ENCODE results near the gene STT3B.

The STT3B gene

GRCh38 chr3:31576521-31576920 lies 43.8 kb downstream of the STT3B start:
- H4K91ac ChIP-seq (ENCODE audit: low read depth, low read length) = no peak overlapping the region
- H2BK5ac ChIP-seq (ENCODE audit: low read depth, low read length, poor library complexity) = no peak overlapping the region
- no CpG with 5 or more reads among the region's 1 CpG for WGBS (ENCODE audit: extremely low coverage, insufficient coverage, insufficient read length)
- no peak overlapping the region for H3K23ac ChIP-seq (ENCODE audit: low read length)
- H3K4ac ChIP-seq (ENCODE audit: low read depth, low read length) = no peak overlapping the region
- no peak overlapping the region for H4K12ac ChIP-seq (ENCODE audit: low read depth, low read length)
- H4K8ac ChIP-seq (ENCODE audit: low read depth, low read length) = no peak overlapping the region
- H2BK12ac ChIP-seq (ENCODE audit: low read length) = no peak overlapping the region
- H3K79me2 ChIP-seq (ENCODE audit: control insufficient read depth, insufficient read depth, low read length, poor library complexity) = peaks cover 3% of the 10 kb centered on the region
- H3K4me3 ChIP-seq (ENCODE audit: low read depth, low read length) = no peak overlapping the region
- no peak overlapping the region for H3K9ac ChIP-seq (ENCODE audit: low read length)
- H3K79me1 ChIP-seq (ENCODE audit: low read length) = no peaks in the 10 kb centered on the region
- H3K14ac ChIP-seq (ENCODE audit: low read length) = no peak overlapping the region
- no peak overlapping the region for H3K4me2 ChIP-seq (ENCODE audit: low read length)
- H2AFZ ChIP-seq (ENCODE audit: insufficient read depth, low read length, poor library complexity) = no peak overlapping the region
- DNase-seq = no peak
- peaks cover 0 to 2% of the 10 kb centered on the region in 2 experiments for H3K36me3 ChIP-seq (ENCODE audit: control insufficient read depth in 1 of 2, insufficient read depth in 2 of 2, low read length in 2 of 2)
- H3K27ac ChIP-seq (ENCODE audit: low read depth, low read length) = no peak overlapping the region
- H2AK5ac ChIP-seq (ENCODE audit: low read length) = no peak overlapping the region
- no peak overlapping the region for H3K18ac ChIP-seq (ENCODE audit: low read length)
- H2BK120ac ChIP-seq (ENCODE audit: insufficient read depth, low read length, poor library complexity) = no peak overlapping the region
- H3K27me3 ChIP-seq (ENCODE audit: insufficient read depth, low read length) = no peaks in the 10 kb centered on the region
- no peaks in the 10 kb centered on the region for H3K9me3 ChIP-seq (ENCODE audit: insufficient read depth, low read depth, low read length)
- peaks cover 0 to 4% of the 10 kb centered on the region in 2 experiments for H3K4me1 ChIP-seq (ENCODE audit: control insufficient read depth in 1 of 2, insufficient read depth in 2 of 2, low read length in 2 of 2)

- no peak overlapping the region for H3K27ac ChIP-seq (ENCODE audit: low read depth, low read length)
- H3K4me3 ChIP-seq (ENCODE audit: low read depth, low read length) = no peak overlapping the region
- H2AFZ ChIP-seq (ENCODE audit: insufficient read depth, low read length, poor library complexity) = no peak overlapping the region
- no peak overlapping the region for H3K18ac ChIP-seq (ENCODE audit: low read length)
- H4K12ac ChIP-seq (ENCODE audit: low read depth, low read length) = no peak overlapping the region
- H3K4me1 ChIP-seq (ENCODE audit: control insufficient read depth in 1 of 2, insufficient read depth in 2 of 2, low read length in 2 of 2) = peaks cover 0 to 4% of the 10 kb centered on the region in 2 experiments
- no peak overlapping the region for H2BK12ac ChIP-seq (ENCODE audit: low read length)
- H4K91ac ChIP-seq (ENCODE audit: low read depth, low read length) = no peak overlapping the region
- no peaks in the 10 kb centered on the region for H3K27me3 ChIP-seq (ENCODE audit: insufficient read depth, low read length)
- no peaks in the 10 kb centered on the region for H3K9me3 ChIP-seq (ENCODE audit: insufficient read depth, low read depth, low read length)
- H3K4me2 ChIP-seq (ENCODE audit: low read length) = no peak overlapping the region
- no peak overlapping the region for H2BK120ac ChIP-seq (ENCODE audit: insufficient read depth, low read length, poor library complexity)
- DNase-seq = no peak
- no peak overlapping the region for H3K9ac ChIP-seq (ENCODE audit: low read length)
- no peak overlapping the region for H3K4ac ChIP-seq (ENCODE audit: low read depth, low read length)
- H3K14ac ChIP-seq (ENCODE audit: low read length) = no peak overlapping the region
- H4K8ac ChIP-seq (ENCODE audit: low read depth, low read length) = no peak overlapping the region
- no peak overlapping the region for H2AK5ac ChIP-seq (ENCODE audit: low read length)
- H3K79me2 ChIP-seq (ENCODE audit: control insufficient read depth, insufficient read depth, low read length, poor library complexity) = peaks cover 3% of the 10 kb centered on the region
- peaks cover 0 to 2% of the 10 kb centered on the region in 2 experiments for H3K36me3 ChIP-seq (ENCODE audit: control insufficient read depth in 1 of 2, insufficient read depth in 2 of 2, low read length in 2 of 2)
- H3K79me1 ChIP-seq (ENCODE audit: low read length) = no peaks in the 10 kb centered on the region
- no peak overlapping the region for H2BK5ac ChIP-seq (ENCODE audit: low read depth, low read length, poor library complexity)
- no peak overlapping the region for H3K23ac ChIP-seq (ENCODE audit: low read length)
Measured at GRCh38 chr3:31577232-31577631, 44.5 kb downstream of the STT3B start.

- DNase-seq = no peak
- no peak overlapping the region for H2BK5ac ChIP-seq (ENCODE audit: low read depth, low read length, poor library complexity)
- no peak overlapping the region for H3K18ac ChIP-seq (ENCODE audit: low read length)
- H2AFZ ChIP-seq (ENCODE audit: insufficient read depth, low read length, poor library complexity) = no peak overlapping the region
- H3K14ac ChIP-seq (ENCODE audit: low read length) = no peak overlapping the region
- H3K36me3 ChIP-seq (ENCODE audit: control insufficient read depth in 1 of 2, insufficient read depth in 2 of 2, low read length in 2 of 2) = no peaks in the 10 kb centered on the region
- no peak overlapping the region for H3K4me2 ChIP-seq (ENCODE audit: low read length)
- peaks cover 0 to 2% of the 10 kb centered on the region in 2 experiments for H3K4me1 ChIP-seq (ENCODE audit: control insufficient read depth in 1 of 2, insufficient read depth in 2 of 2, low read length in 2 of 2)
- H3K79me2 ChIP-seq (ENCODE audit: control insufficient read depth, insufficient read depth, low read length, poor library complexity) = no peaks in the 10 kb centered on the region
- no peak overlapping the region for H2AK5ac ChIP-seq (ENCODE audit: low read length)
- no peaks in the 10 kb centered on the region for H3K27me3 ChIP-seq (ENCODE audit: insufficient read depth, low read length)
- no peak overlapping the region for H3K4ac ChIP-seq (ENCODE audit: low read depth, low read length)
- no peaks in the 10 kb centered on the region for H3K79me1 ChIP-seq (ENCODE audit: low read length)
- H3K27ac ChIP-seq (ENCODE audit: low read depth, low read length) = no peak overlapping the region
- H3K9ac ChIP-seq (ENCODE audit: low read length) = no peak overlapping the region
- H4K91ac ChIP-seq (ENCODE audit: low read depth, low read length) = no peak overlapping the region
- no peak overlapping the region for H4K8ac ChIP-seq (ENCODE audit: low read depth, low read length)
- H3K4me3 ChIP-seq (ENCODE audit: low read depth, low read length) = no peak overlapping the region
- no peaks in the 10 kb centered on the region for H3K9me3 ChIP-seq (ENCODE audit: insufficient read depth, low read depth, low read length)
- no CpG with 5 or more reads among the region's 7 CpGs for WGBS (ENCODE audit: extremely low coverage, insufficient coverage, insufficient read length)
- H4K12ac ChIP-seq (ENCODE audit: low read depth, low read length) = no peak overlapping the region
- H2BK120ac ChIP-seq (ENCODE audit: insufficient read depth, low read length, poor library complexity) = no peak overlapping the region
- H3K23ac ChIP-seq (ENCODE audit: low read length) = no peak overlapping the region
- H2BK12ac ChIP-seq (ENCODE audit: low read length) = no peak overlapping the region
Measured at GRCh38 chr3:31579828-31580227, 47.1 kb downstream of the STT3B start.

- Histone ChIP-seq H3K79me1 (ENCODE audit: low read length) (no peaks in the 10 kb centered on the region), H2BK12ac (ENCODE audit: low read length) (no peak overlapping the region), H3K14ac (ENCODE audit: low read length) (no peak overlapping the region), H3K18ac (ENCODE audit: low read length) (no peak overlapping the region), H3K36me3 (ENCODE audit: control insufficient read depth in 1 of 2, insufficient read depth in 2 of 2, low read length in 2 of 2) (no peaks in the 10 kb centered on the region), H2BK120ac (ENCODE audit: insufficient read depth, low read length, poor library complexity) (no peak overlapping the region), H3K4me1 (ENCODE audit: control insufficient read depth in 1 of 2, insufficient read depth in 2 of 2, low read length in 2 of 2) (no peaks in the 10 kb centered on the region), H4K8ac (ENCODE audit: low read depth, low read length) (no peak overlapping the region), H3K9me3 (ENCODE audit: insufficient read depth, low read depth, low read length) (no peaks in the 10 kb centered on the region), H3K27me3 (ENCODE audit: insufficient read depth, low read length) (no peaks in the 10 kb centered on the region), H3K4ac (ENCODE audit: low read depth, low read length) (no peak overlapping the region), H3K27ac (ENCODE audit: low read depth, low read length) (no peak overlapping the region), H3K4me3 (ENCODE audit: low read depth, low read length) (no peak overlapping the region), H3K23ac (ENCODE audit: low read length) (no peak overlapping the region), H3K79me2 (ENCODE audit: control insufficient read depth, insufficient read depth, low read length, poor library complexity) (no peaks in the 10 kb centered on the region), H3K9ac (ENCODE audit: low read length) (no peak overlapping the region), H3K4me2 (ENCODE audit: low read length) (no peak overlapping the region), H2BK5ac (ENCODE audit: low read depth, low read length, poor library complexity) (no peak overlapping the region), H4K91ac (ENCODE audit: low read depth, low read length) (no peak overlapping the region), H4K12ac (ENCODE audit: low read depth, low read length) (no peak overlapping the region), H2AFZ (ENCODE audit: insufficient read depth, low read length, poor library complexity) (no peak overlapping the region), H2AK5ac (ENCODE audit: low read length) (no peak overlapping the region)
- no peak for DNase-seq
- WGBS (ENCODE audit: extremely low coverage, insufficient coverage, insufficient read length) = no CpG with 5 or more reads among the region's 2 CpGs
Measured at GRCh38 chr3:31580645-31581044, 47.9 kb downstream of the STT3B start.
